Measurements from ENCODE around the gene BIRC7. TPM values are rescaled to one million over a fixed set of nuclear protein-coding genes. Genes with fewer than 3 reads are reported as not detected.

The BIRC7 gene
- total RNA-seq, 1 experiment from 2014 or later: not detected

DNA sequence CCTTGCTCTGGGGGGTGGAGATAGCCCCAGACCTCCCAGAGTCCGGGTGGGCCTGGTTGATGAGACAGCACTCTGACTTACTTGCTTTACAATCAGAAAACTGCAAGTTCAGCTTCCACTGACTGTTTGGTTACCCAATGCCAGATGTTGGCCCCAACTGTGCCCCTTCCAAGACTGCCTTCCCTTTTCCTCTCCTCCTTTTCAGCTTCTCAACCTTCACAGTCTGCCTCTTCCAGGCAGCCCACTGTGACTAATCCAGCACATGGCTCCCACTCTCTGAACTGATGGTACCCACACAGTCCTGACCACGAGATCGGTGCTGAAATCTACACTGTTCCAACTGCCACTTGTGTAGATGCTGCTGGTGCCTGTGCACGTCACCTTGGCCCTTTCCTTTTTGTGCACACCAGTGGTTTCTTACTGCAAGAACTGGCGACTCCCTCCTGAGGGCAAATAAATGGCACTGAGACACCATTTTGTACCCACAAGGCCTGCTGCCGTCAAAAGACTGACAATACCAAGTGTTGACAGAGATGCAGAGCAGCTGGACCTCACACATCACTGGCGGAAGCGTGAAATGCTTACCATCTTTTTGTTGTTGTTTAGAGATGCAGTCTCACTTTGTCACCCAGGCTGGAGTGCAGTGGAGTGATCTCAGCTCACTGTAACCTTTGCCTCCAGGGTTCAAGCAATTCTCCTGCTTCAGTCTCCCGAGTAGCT lies 35.1 kb downstream of the BIRC7 start:
- intact Hi-C loops (cut with micrococcal nuclease; ENCODE audit: unreplicated experiment): no loop called here
- H3K9me3 ChIP-seq (ENCODE audit: insufficient read depth, low read depth): no peaks in the 10 kb centered on the region
- H4K20me1 ChIP-seq (ENCODE audit: insufficient read depth): peaks cover 25% of the 10 kb centered on the region
- no peaks in the 10 kb centered on the region for H3K36me3 ChIP-seq (ENCODE audit: low read depth)
- H3K4me2 ChIP-seq: no peak overlapping the region
- H3K9me2 ChIP-seq (ENCODE audit: insufficient read depth): no peaks in the 10 kb centered on the region
- ChIA-PET POLR2A (ENCODE audit: unreplicated experiment) (no interaction called here), CTCF (interaction anchor here (0.6 kb wide), 2 partner anchors 341 to 469 kb away, joined by 3 read pairs; partner anchors contain the start of gene SLC2A4RG)
- H3K27ac ChIP-seq: no peak overlapping the region
- peaks cover 18% of the 10 kb centered on the region for H3K4me1 ChIP-seq (replicated peaks; ENCODE audit: insufficient read depth)
- DNase-seq: no peak
- BruUV-seq (replicated peaks): no TSS peak
- H3F3A ChIP-seq (ENCODE audit: insufficient read depth, low read depth): no peaks in the 10 kb centered on the region; the same call in 1 of the 2 replicates
- H2AFZ ChIP-seq: no peak overlapping the region
- H3K79me2 ChIP-seq (ENCODE audit: low read depth): peaks cover 38% of the 10 kb centered on the region
- H3K4me3 ChIP-seq: no peak overlapping the region
- no peak for TF ChIP-seq EZH2 (IDR thresholded peaks at IDR 0.05; ENCODE audit: low read depth)
- TF ChIP-seq, protein P1, sequence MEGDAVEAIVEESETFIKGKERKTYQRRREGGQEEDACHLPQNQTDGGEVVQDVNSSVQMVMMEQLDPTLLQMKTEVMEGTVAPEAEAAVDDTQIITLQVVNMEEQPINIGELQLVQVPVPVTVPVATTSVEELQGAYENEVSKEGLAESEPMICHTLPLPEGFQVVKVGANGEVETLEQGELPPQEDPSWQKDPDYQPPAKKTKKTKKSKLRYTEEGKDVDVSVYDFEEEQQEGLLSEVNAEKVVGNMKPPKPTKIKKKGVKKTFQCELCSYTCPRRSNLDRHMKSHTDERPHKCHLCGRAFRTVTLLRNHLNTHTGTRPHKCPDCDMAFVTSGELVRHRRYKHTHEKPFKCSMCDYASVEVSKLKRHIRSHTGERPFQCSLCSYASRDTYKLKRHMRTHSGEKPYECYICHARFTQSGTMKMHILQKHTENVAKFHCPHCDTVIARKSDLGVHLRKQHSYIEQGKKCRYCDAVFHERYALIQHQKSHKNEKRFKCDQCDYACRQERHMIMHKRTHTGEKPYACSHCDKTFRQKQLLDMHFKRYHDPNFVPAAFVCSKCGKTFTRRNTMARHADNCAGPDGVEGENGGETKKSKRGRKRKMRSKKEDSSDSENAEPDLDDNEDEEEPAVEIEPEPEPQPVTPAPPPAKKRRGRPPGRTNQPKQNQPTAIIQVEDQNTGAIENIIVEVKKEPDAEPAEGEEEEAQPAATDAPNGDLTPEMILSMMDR (conservative IDR thresholded peaks at IDR 0.05): no peak
- 0 out of 2 replicates have a peak, but pooled peaks cover 4% of the 10 kb centered on the region for H3K27me3 ChIP-seq (ENCODE audit: insufficient read depth, low read depth)

DNA sequence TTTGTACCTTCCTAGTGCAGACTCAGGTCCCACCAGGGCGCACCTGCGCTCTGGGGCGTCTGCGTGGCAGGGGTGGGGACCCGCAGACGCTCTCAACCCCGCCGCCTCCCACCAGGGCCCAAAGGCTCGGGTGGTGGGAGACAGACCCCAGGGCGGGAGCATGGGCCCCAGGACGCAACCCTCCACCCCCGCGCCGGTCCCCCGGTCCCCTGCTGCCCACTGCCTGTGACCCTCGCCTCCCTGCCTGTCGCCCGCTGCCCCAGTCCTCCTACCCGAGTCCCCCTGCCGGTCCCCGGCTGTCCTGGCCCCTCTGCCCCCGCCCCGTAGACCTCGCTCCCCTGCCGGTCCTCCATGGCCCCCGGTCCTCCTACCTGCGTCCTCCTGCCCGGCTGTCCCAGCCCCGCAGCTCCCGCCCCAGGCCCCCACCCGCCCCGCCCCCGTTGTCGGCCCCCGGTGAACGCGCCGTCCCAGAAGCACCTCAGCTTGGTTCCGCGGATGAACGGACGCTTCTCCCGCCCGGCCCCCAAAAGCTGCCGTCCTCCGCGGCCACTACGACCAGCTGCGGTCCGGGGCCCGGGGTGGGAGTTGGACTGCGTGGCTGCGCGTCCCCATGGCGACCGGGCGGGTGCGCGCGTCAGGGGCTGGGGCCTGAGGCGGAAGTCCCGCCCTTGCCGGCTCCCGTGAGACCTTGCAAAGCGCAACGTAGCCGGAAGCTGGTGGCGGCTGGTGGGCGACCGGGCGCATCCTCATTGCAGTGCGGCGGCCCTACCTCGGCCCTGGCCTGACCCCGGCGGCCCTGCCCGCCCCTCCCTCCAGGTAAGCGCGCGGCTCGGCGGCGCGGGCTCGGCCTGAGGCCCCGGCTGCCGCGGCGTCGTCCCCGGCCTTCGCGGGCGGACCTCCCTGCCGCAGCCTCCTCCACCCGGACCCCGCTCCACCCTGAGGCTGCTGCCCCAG lies 36.7 kb downstream of the BIRC7 start, which contains the start of gene ARFGAP1:
Gene ARFGAP1, plus strand, starts transcription at position 709 of the 954 bp plus-strand sequence. CDS start 2,768 bp downstream, outside the sequence.
- Histone ChIP-seq H3K36me3 (ENCODE audit: low read depth) (peaks cover 15% of the 10 kb centered on the region; the same call in 1 of the 2 replicates), H3K4me1 (replicated peaks; ENCODE audit: insufficient read depth) (peaks cover 18% of the 10 kb centered on the region), H3K27ac (peak within 1 kb of the TSS; percentile 10; the same call in 1 of the 2 replicates), H3K9me2 (ENCODE audit: insufficient read depth) (no peaks in the 10 kb centered on the region), H3K4me2 (peak within 1 kb of the TSS; percentile 99), H3K79me2 (ENCODE audit: low read depth) (peaks cover 49% of the 10 kb centered on the region), H3K4me3 (peak within 1 kb of the TSS; percentile 91), H3K9me3 (ENCODE audit: insufficient read depth, low read depth) (no peaks in the 10 kb centered on the region), H3K27me3 (ENCODE audit: insufficient read depth, low read depth) (no peaks in the 10 kb centered on the region), H2AFZ (peak within 1 kb of the TSS; percentile 73), H3F3A (ENCODE audit: insufficient read depth, low read depth) (no peaks in the 10 kb centered on the region; the same call in 1 of the 2 replicates), H4K20me1 (ENCODE audit: insufficient read depth) (peaks cover 41% of the 10 kb centered on the region)
- TF ChIP-seq, protein P1 (conservative IDR thresholded peaks at IDR 0.05): no peak
- TF ChIP-seq EZH2 (IDR thresholded peaks at IDR 0.05; ENCODE audit: low read depth): no peak
- BruUV-seq (replicated peaks): no TSS peak
- CTCF ChIA-PET: interaction anchor here (0.6 to 1.9 kb wide), 2 partner anchors 49 to 75 kb away, joined by 4 to 13 read pairs; no protein-coding TSS in a partner anchor
- POLR2A ChIA-PET (ENCODE audit: unreplicated experiment): interaction anchor here (0.5 to 0.8 kb wide), 3 partner anchors 35 to 791 kb away, joined by 4 to 19 read pairs (median 16); partner anchors contain the start of gene TCEA2
- peak; percentile 86 to 90 for DNase-seq
- intact Hi-C loops (cut with micrococcal nuclease; ENCODE audit: unreplicated experiment): no loop called here
